Measurements from ENCODE around the gene SDF4.

- TF ChIP-seq POLR2AphosphoS5 (IDR thresholded peaks at IDR 0.05) (no peak), CTCF (IDR thresholded peaks at IDR 0.05) (no peak), POLR2A (IDR thresholded peaks at IDR 0.05) (no peak)
Measured at GRCh38 chr1:1171546-1172340, 60.1 kb downstream of the SDF4 start.

All from stomach (tissue), 4 donors.